ENCODE results near the gene NR4A1.
A peak's percentile ranks its signal among the peaks of the same experiment; 100 is the strongest.

NR4A1 gene

GRCh38 chr12:52010692-52011601, 40.3 kb upstream of the NR4A1 start:
- in situ Hi-C loops (cut with MboI; ENCODE audit: low sequenced_read_pairs): no loop called here
- Histone ChIP-seq H3K36me3 (replicated peaks) (no peaks in the 10 kb centered on the region; the same call in 1 of the 2 replicates), H3K4me3 (no peak overlapping the region), H3K9me3 (no peaks in the 10 kb centered on the region), H3K27me3 (ENCODE audit: low read depth) (no peaks in the 10 kb centered on the region), H3K4me1 (peaks cover 7% of the 10 kb centered on the region)
- DNase-seq (ENCODE audit: low spot score in 2 of 2): no peak

GRCh38 chr12:52011602-52012214, 39.5 kb upstream of the NR4A1 start:
- Histone ChIP-seq H3K9me3 (no peaks in the 10 kb centered on the region), H3K36me3 (replicated peaks) (no peaks in the 10 kb centered on the region; the same call in 1 of the 2 replicates), H3K4me1 (peaks cover 3% of the 10 kb centered on the region; the same call in 1 of the 2 replicates), H3K4me3 (no peak overlapping the region), H3K27me3 (ENCODE audit: low read depth) (no peaks in the 10 kb centered on the region)
- no peak for DNase-seq (ENCODE audit: low spot score in 2 of 2)
- in situ Hi-C loops (cut with MboI; ENCODE audit: low sequenced_read_pairs): no loop called here

- DNase-seq (ENCODE audit: low spot score in 2 of 2): no peak
- no peak overlapping the region for H3K4me3 ChIP-seq
- H3K36me3 ChIP-seq (replicated peaks): no peaks in the 10 kb centered on the region; the same call in 1 of the 2 replicates
- H3K9me3 ChIP-seq: no peaks in the 10 kb centered on the region
- peaks cover 3% of the 10 kb centered on the region; the same call in 1 of the 2 replicates for H3K4me1 ChIP-seq
- in situ Hi-C loops (cut with MboI; ENCODE audit: low sequenced_read_pairs): no loop called here
- no peaks in the 10 kb centered on the region for H3K27me3 ChIP-seq (ENCODE audit: low read depth)
Measured at GRCh38 chr12:52013626-52014310, 37.5 kb upstream of the NR4A1 start.

- Histone ChIP-seq H3K27me3 (ENCODE audit: low read depth) (no peaks in the 10 kb centered on the region), H3K4me3 (no peak overlapping the region), H3K9me3 (no peaks in the 10 kb centered on the region), H3K4me1 (peaks cover 3% of the 10 kb centered on the region; the same call in 1 of the 2 replicates), H3K36me3 (replicated peaks) (no peaks in the 10 kb centered on the region; the same call in 1 of the 2 replicates)
- DNase-seq (ENCODE audit: low spot score in 2 of 2): no peak
- in situ Hi-C loops (cut with MboI; ENCODE audit: low sequenced_read_pairs): no loop called here
Measured at GRCh38 chr12:52014567-52015530, 36.4 kb upstream of the NR4A1 start.

GRCh38 chr12:52015532-52016041, 35.7 kb upstream of the NR4A1 start:
- no peak for DNase-seq (ENCODE audit: low spot score in 2 of 2)
- Histone ChIP-seq H3K36me3 (replicated peaks) (no peaks in the 10 kb centered on the region; the same call in 1 of the 2 replicates), H3K4me3 (no peak overlapping the region), H3K27me3 (ENCODE audit: low read depth) (no peaks in the 10 kb centered on the region), H3K4me1 (no peaks in the 10 kb centered on the region; the same call in 1 of the 2 replicates), H3K9me3 (no peaks in the 10 kb centered on the region)
- in situ Hi-C loops (cut with MboI; ENCODE audit: low sequenced_read_pairs): no loop called here

GRCh38 chr12:52018433-52019112, 32.7 kb upstream of the NR4A1 start:
- Histone ChIP-seq H3K36me3 (replicated peaks) (no peaks in the 10 kb centered on the region), H3K4me1 (no peaks in the 10 kb centered on the region; the same call in 1 of the 2 replicates), H3K9me3 (no peaks in the 10 kb centered on the region), H3K27me3 (ENCODE audit: low read depth) (no peaks in the 10 kb centered on the region), H3K4me3 (no peak overlapping the region)
- no peak for DNase-seq (ENCODE audit: low spot score in 2 of 2)
- in situ Hi-C loops (cut with MboI; ENCODE audit: low sequenced_read_pairs): no loop called here

GRCh38 chr12:52019113-52019770, 32.0 kb upstream of the NR4A1 start:
- Histone ChIP-seq H3K4me1 (peaks cover 5% of the 10 kb centered on the region), H3K9me3 (no peaks in the 10 kb centered on the region), H3K4me3 (no peak overlapping the region), H3K36me3 (replicated peaks) (no peaks in the 10 kb centered on the region), H3K27me3 (ENCODE audit: low read depth) (no peaks in the 10 kb centered on the region)
- DNase-seq (ENCODE audit: low spot score in 2 of 2): no peak
- in situ Hi-C loops (cut with MboI; ENCODE audit: low sequenced_read_pairs): no loop called here

- H3K27me3 ChIP-seq (ENCODE audit: low read depth): no peaks in the 10 kb centered on the region
- peak; percentile 68 to 85 for DNase-seq (ENCODE audit: low spot score in 2 of 2)
- H3K9me3 ChIP-seq: no peaks in the 10 kb centered on the region
- peak overlapping the region; percentile 18 for H3K4me3 ChIP-seq
- in situ Hi-C loops (cut with MboI; ENCODE audit: low sequenced_read_pairs): no loop called here
- no peaks in the 10 kb centered on the region for H3K36me3 ChIP-seq (replicated peaks)
- peaks cover 14% of the 10 kb centered on the region for H3K4me1 ChIP-seq
Measured at GRCh38 chr12:52020539-52021336, 30.5 kb upstream of the NR4A1 start.

- peaks cover 20% of the 10 kb centered on the region for H3K4me1 ChIP-seq
- DNase-seq (ENCODE audit: low spot score in 2 of 2): peak in 1 of 2 experiments; percentile 74
- H3K9me3 ChIP-seq: no peaks in the 10 kb centered on the region
- H3K4me3 ChIP-seq: peak overlapping the region; percentile 45
- in situ Hi-C loops (cut with MboI; ENCODE audit: low sequenced_read_pairs): no loop called here
- H3K27me3 ChIP-seq (ENCODE audit: low read depth): no peaks in the 10 kb centered on the region
- no peaks in the 10 kb centered on the region for H3K36me3 ChIP-seq (replicated peaks)
Measured at GRCh38 chr12:52022841-52023181, 28.4 kb upstream of the NR4A1 start.

GRCh38 chr12:52023182-52023975, 27.9 kb upstream of the NR4A1 start:
- Histone ChIP-seq H3K27me3 (ENCODE audit: low read depth) (no peaks in the 10 kb centered on the region), H3K4me1 (peaks cover 20% of the 10 kb centered on the region), H3K4me3 (peak overlapping the region; percentile 45), H3K36me3 (replicated peaks) (no peaks in the 10 kb centered on the region), H3K9me3 (no peaks in the 10 kb centered on the region)
- peak; percentile 80 to 97 for DNase-seq (ENCODE audit: low spot score in 2 of 2)
- in situ Hi-C loops (cut with MboI; ENCODE audit: low sequenced_read_pairs): no loop called here
